SK-N-SH (cell line): ENCODE data around the gene ZNF438. TPM values are rescaled to one million over a fixed set of nuclear protein-coding genes. Genes with fewer than 3 reads are reported as not detected.
"Not testable (repeated sequence)": the region's sequence is repeated elsewhere in the genome, so short reads cannot be mapped to it uniquely, and the experiment has no call there.

Experiments used
- CTCF ChIA-PET: fragments of 300-600, 350-600 bp; formaldehyde crosslinking; extraction: SDS; loops from one replicate; lab custom pipeline; 2021; lab: Yijun Ruan, JAX
- POLR2A ChIA-PET: fragments of 350-600 bp; sonication (Branson Sonifier 250); formaldehyde crosslinking; extraction: SDS; loops from one replicate; lab custom pipeline; 2020; ENCODE audit warnings: antibody characterized with exemption, inconsistent platforms; lab: Yijun Ruan, JAX
- DNase-seq: peaks from one replicate; pipeline ENCODE4 v3.0.0; 2012
- H2AFZ ChIP-seq: fragments of 200-600 bp; sonication (generic); 2 replicates; pipeline ENCODE4 v1.8.1; 2016; ENCODE audit warnings: antibody characterized with exemption, mild to moderate bottlenecking, low read depth
- H3F3A ChIP-seq: fragments of 200-600 bp; sonication (generic); replicated peaks from 2 replicates; pipeline ENCODE3; 2016; ENCODE audit warnings: antibody characterized with exemption, mild to moderate bottlenecking; ENCODE audit not compliant: insufficient read depth
- H3K27ac ChIP-seq, 2 experiments: fragments of 200-500 bp in 1 of 2; fragments of 200-600 bp in 1 of 2; sonication (Bioruptor generic) in 1 of 2; sonication (generic), shearing (Covaris generic) in 1 of 2; 2 replicates each; pipeline versions ENCODE4 v1.5.1 to v1.6.1; 2014 to 2016; ENCODE audit warnings: low read depth in 2 of 2, inconsistent platforms in 1 of 2, low read length in 1 of 2, mild to moderate bottlenecking in 1 of 2, mixed read lengths in 1 of 2
- H3K27me3 ChIP-seq: fragments of 200-600 bp; sonication (generic), shearing (Covaris generic); 2 replicates; pipeline ENCODE4 v1.6.1; 2016; ENCODE audit warnings: mixed run types; ENCODE audit not compliant: insufficient read depth
- H3K36me3 ChIP-seq, 2 experiments: fragments of 200-500 bp in 1 of 2; fragments of 200-600 bp in 1 of 2; sonication (Bioruptor generic) in 1 of 2; sonication (generic) in 1 of 2; replicated peaks in 1 of 2; 2 replicates each; pipeline versions ENCODE3 to v1.5.1; 2014 to 2016; ENCODE audit warnings: low read length in 1 of 2, mild to moderate bottlenecking in 1 of 2; ENCODE audit not compliant: insufficient read depth in 2 of 2, control insufficient read depth in 1 of 2
- H3K4me1 ChIP-seq, 2 experiments: fragments of 200-500 bp in 1 of 2; fragments of 200-600 bp in 1 of 2; sonication (Bioruptor generic) in 1 of 2; sonication (generic), shearing (Covaris generic) in 1 of 2; 2 replicates each; pipeline versions ENCODE4 v1.5.1 to v1.6.1; 2014 to 2016; ENCODE audit warnings: low read depth in 1 of 2, low read length in 1 of 2, mixed run types in 1 of 2; ENCODE audit not compliant: insufficient read depth in 2 of 2, control insufficient read depth in 1 of 2
- H3K4me2 ChIP-seq: fragments of 200-600 bp; sonication (generic), shearing (Covaris generic); 2 replicates; pipeline ENCODE4 v1.6.1; 2017; ENCODE audit warnings: mixed run types
- H3K4me3 ChIP-seq, 2 experiments: fragments of 200-500 bp in 1 of 2; fragments of 200-600 bp in 1 of 2; sonication (Bioruptor generic) in 1 of 2; sonication (generic), shearing (Covaris generic) in 1 of 2; 2 replicates each; pipeline versions ENCODE4 v1.5.1 to v1.8.1; 2014 to 2016; ENCODE audit warnings: low read depth in 2 of 2, inconsistent platforms in 1 of 2, low read length in 1 of 2, mild to moderate bottlenecking in 1 of 2, mixed read lengths in 1 of 2, moderate library complexity in 1 of 2
- H3K79me2 ChIP-seq: fragments of 200-600 bp; sonication (generic); 2 replicates; pipeline ENCODE4 v1.8.1; 2017; ENCODE audit warnings: mild to moderate bottlenecking; ENCODE audit not compliant: insufficient read depth
- H3K9ac ChIP-seq: fragments of 200-600 bp; sonication (generic); 2 replicates; pipeline ENCODE4 v1.6.1; 2017; ENCODE audit warnings: mixed run types
- H3K9me2 ChIP-seq: fragments of 200-600 bp; sonication (generic); 2 replicates; pipeline ENCODE4 v1.6.1; 2017; ENCODE audit warnings: mixed run types
- H3K9me3 ChIP-seq: fragments of 200-600 bp; sonication (generic); 2 replicates; pipeline ENCODE4 v1.6.1; 2017; ENCODE audit warnings: mixed run types, mild to moderate bottlenecking, moderate library complexity
- H4K20me1 ChIP-seq: fragments of 200-600 bp; sonication (generic); 2 replicates; pipeline ENCODE4 v1.6.1; 2017; ENCODE audit warnings: mild to moderate bottlenecking, mixed run types; ENCODE audit not compliant: insufficient read depth
- GABPA ChIP-seq: IDR thresholded peaks from 2 replicates; pipeline ENCODE4 v1.4.0; 2012; ENCODE audit warnings: low read depth, mild to moderate bottlenecking
- GATA2 ChIP-seq: sonication (generic); formaldehyde crosslinking; IDR thresholded peaks from 2 replicates; pipeline ENCODE4 v1.5.0; 2020; ENCODE audit warnings: mild to moderate bottlenecking, missing genetic modification reagents
- NRF1 ChIP-seq: IDR thresholded peaks from 2 replicates; pipeline ENCODE4 v1.6.1; 2012; ENCODE audit warnings: low read depth, mild to moderate bottlenecking, low read length
- PBX3 ChIP-seq: IDR thresholded peaks from 2 replicates; pipeline ENCODE4; 2012
- RFX5 ChIP-seq: IDR thresholded peaks from 2 replicates; pipeline ENCODE4 v1.6.1; 2012; ENCODE audit warnings: mild to moderate bottlenecking, improper control_type of control experiment, low read length
- SMC3 ChIP-seq: IDR thresholded peaks from 2 replicates; pipeline ENCODE4 v1.6.1; 2012; ENCODE audit warnings: low read depth, low read length, improper control_type of control experiment
- YY1 ChIP-seq: IDR thresholded peaks from 2 replicates; pipeline ENCODE4 v1.4.0; 2012; ENCODE audit warnings: low read depth, mild to moderate bottlenecking
- WGBS: methylation state at CpG from one replicate; pipeline ENCODE4 v1.1.6; 2017; ENCODE audit warnings: low lambda C conversion rate; 5-methylcytosine and 5-hydroxymethylcytosine counted together
- polyA plus RNA-seq, 3 experiments: library from polyadenylated mRNA; depleted of rRNA; stranded (reverse); fragments of >200 nt; gene quantifications; 2 replicates each; pipeline ENCODE4 v1.2.3, GENCODE V29; 2012

ZNF438 gene
- polyA plus RNA-seq, 1 of the 3 experiments (the other 2 are of a cell fraction), result 2.1 TPM

- no peak for TF ChIP-seq YY1
- TF ChIP-seq RFX5, result no peak
- TF ChIP-seq GABPA, result no peak
- no peak for TF ChIP-seq GATA2 (CRISPR knock-in tag)
- no peak for TF ChIP-seq NRF1
- Histone ChIP-seq H3F3A (no peaks in the 10 kb centered on the region), H3K36me3 (no peaks in the 10 kb centered on the region), H3K4me3 (no peak overlapping the region), H3K4me2 (no peak overlapping the region), H4K20me1 (no peaks in the 10 kb centered on the region), H3K9me2 (no peaks in the 10 kb centered on the region), H3K27ac (no peak overlapping the region), H2AFZ (no peak overlapping the region), H3K9me3 (no peaks in the 10 kb centered on the region), H3K4me1 (no peaks in the 10 kb centered on the region), H3K27me3 (no peaks in the 10 kb centered on the region), H3K79me2 (no peaks in the 10 kb centered on the region), H3K9ac (no peak overlapping the region)
- CTCF ChIA-PET, result no interaction called here
- WGBS, result 88% methylated on average over 5 of the region's 23 CpGs
- DNase-seq, result no peak
- POLR2A ChIA-PET, result no interaction called here
Observed at GRCh38 chr10:30929901-30930520, 101.7 kb downstream of the ZNF438 start.

GRCh38 chr10:30929311-30929729 is 102.3 kb downstream of the ZNF438 start:
- DNase-seq, H3K79me2 ChIP-seq, H3K9ac ChIP-seq, H4K20me1 ChIP-seq, H3K4me2 ChIP-seq, CTCF ChIA-PET, H3K36me3 ChIP-seq, H3K9me3 ChIP-seq, POLR2A ChIA-PET, H2AFZ ChIP-seq, H3K4me3 ChIP-seq, H3K27ac ChIP-seq, H3K27me3 ChIP-seq, H3K4me1 ChIP-seq, H3K9me2 ChIP-seq, H3F3A ChIP-seq: not testable (repeated sequence)
- WGBS, result 84% methylated on average over 10 of the region's 10 CpGs

GRCh38 chr10:30928742-30929141 is 102.9 kb downstream of the ZNF438 start:
- Histone ChIP-seq H3K4me2 (no peak overlapping the region), H3K9ac (no peak overlapping the region), H3K27me3 (no peaks in the 10 kb centered on the region), H4K20me1 (no peaks in the 10 kb centered on the region), H3K79me2 (no peaks in the 10 kb centered on the region), H3K9me3 (peaks cover 8% of the 10 kb centered on the region; the same call in 1 of the 2 replicates), H2AFZ (no peak overlapping the region), H3K4me1 (no peaks in the 10 kb centered on the region), H3K27ac (no peak overlapping the region), H3K4me3 (no peak overlapping the region), H3F3A (no peaks in the 10 kb centered on the region), H3K36me3 (peaks cover 0 to 7% of the 10 kb centered on the region in 2 experiments), H3K9me2 (no peaks in the 10 kb centered on the region)
- CTCF ChIA-PET, result no interaction called here
- TF ChIP-seq SMC3, result no peak
- POLR2A ChIA-PET, result no interaction called here
- no peak for DNase-seq
- WGBS, result 97% methylated on average over 2 of the region's 2 CpGs

- H3K4me3 ChIP-seq, result no peak overlapping the region
- H2AFZ ChIP-seq, result no peak overlapping the region
- POLR2A ChIA-PET, result no interaction called here
- H3K79me2 ChIP-seq, result no peaks in the 10 kb centered on the region
- H3K9ac ChIP-seq, result no peak overlapping the region
- no peak for TF ChIP-seq PBX3
- no peaks in the 10 kb centered on the region for H3K9me2 ChIP-seq
- DNase-seq, result no peak
- H4K20me1 ChIP-seq, result no peaks in the 10 kb centered on the region
- no peak overlapping the region for H3K27ac ChIP-seq
- no peaks in the 10 kb centered on the region for H3K27me3 ChIP-seq
- peaks cover 3% of the 10 kb centered on the region for H3F3A ChIP-seq
- H3K4me1 ChIP-seq, result no peaks in the 10 kb centered on the region
- H3K4me2 ChIP-seq, result no peak overlapping the region
- peaks cover 0 to 8% of the 10 kb centered on the region in 2 experiments for H3K36me3 ChIP-seq
- 0 out of 2 replicates have a peak, but pooled peaks cover 3% of the 10 kb centered on the region for H3K9me3 ChIP-seq
- CTCF ChIA-PET, result no interaction called here
- 100% methylated on average over 2 of the region's 2 CpGs for WGBS
Observed at GRCh38 chr10:30918651-30919050, 113.0 kb downstream of the ZNF438 start.
